ENCODE data around the gene TAOK1.
A peak's percentile ranks its signal among the peaks of the same experiment; 100 is the strongest.

The TAOK1 gene

GRCh38 chr17:29379084-29379991 lies 10.8 kb upstream of the TAOK1 start:
- peak; percentile 57 to 92 for DNase-seq

DNA sequence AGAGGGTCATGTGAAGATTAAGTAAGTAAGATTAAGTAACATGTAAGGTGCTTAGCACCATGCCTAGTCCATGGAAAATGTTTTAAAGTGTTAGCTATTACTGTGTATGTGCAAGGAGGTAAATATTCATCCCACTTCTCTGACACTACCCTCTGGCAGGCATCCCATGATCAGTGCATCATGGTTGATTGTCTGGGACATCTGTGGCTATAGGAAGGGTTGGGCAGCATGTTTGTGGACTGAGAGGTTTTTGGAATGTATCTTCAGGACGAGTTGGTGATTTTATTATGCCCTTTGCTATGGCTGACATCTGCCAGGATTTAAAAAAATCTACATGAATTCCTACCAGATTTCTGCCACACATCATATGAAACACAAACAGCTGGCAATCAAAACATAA lies 6.5 kb upstream of the TAOK1 start:
- no peak for DNase-seq

DNA sequence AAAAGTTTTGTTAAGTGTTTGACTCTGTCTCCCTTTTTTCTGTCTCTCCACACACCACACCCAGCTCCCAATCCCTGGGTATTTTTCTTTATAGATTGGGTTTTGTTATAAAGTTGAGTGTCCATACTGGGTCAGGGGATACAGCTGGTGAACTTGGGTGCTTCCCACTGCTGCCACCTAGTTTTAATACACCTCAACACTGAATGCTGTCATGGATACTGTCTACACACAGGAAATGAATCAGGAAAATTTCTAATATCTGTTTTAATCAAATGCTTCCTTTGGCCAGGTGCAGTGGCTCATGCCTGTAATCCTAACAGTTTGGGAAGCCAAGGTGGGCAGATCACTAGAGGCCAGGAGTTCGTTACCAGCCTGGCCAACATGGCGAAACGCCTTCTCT lies 5.3 kb upstream of the TAOK1 start:
- DNase-seq = no peak

DNA sequence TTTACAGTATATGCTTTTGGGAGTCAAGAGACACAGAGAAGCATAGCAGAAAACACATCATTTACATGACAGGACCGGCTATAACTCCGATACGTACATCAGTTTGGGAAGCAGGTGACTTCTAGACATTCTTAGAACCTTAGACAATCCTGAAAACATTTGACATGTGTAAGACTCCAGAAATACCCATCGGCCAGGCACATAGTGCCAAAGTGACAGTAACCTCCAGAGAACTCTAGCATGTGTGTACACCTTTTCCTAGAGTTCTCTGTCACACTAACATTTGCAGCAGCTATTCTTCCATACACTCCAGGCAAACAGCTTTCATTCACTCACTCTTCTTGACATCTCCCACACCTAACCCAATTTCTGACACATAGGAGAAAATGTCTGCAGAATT lies 3.4 kb upstream of the TAOK1 start:
- no peak for DNase-seq

DNA sequence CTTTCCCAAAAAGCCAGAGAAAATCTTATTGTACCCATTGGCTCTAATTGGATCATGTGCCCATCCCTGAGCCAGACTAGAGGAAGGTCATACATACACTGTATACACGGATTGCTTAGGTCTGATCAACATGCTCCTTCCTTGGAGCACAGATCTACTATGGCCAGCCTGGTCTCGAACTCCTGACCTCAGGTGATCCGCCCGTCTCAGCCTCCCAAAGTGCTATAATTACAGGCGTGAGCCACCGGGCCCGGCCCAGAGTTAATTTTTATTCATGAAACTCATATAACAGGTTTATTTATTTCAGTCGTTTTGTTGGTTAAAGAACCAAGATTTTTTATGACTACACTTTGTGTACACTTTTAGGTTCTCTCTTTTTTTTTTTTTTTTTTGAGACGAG lies 1.2 kb upstream of the TAOK1 start:
- DNase-seq = no peak

- DNase-seq = peak; percentile 53 to 61
Measured at GRCh38 chr17:29390851-29391631, 878 bp downstream of the TAOK1 start.

GRCh38 chr17:29393436-29393835 lies 3.3 kb downstream of the TAOK1 start:
- peak; percentile 62 to 71 for DNase-seq

- no peak for DNase-seq
Measured at GRCh38 chr17:29394761-29395160, 4.6 kb downstream of the TAOK1 start.

GRCh38 chr17:29396066-29396465 lies 5.9 kb downstream of the TAOK1 start:
- DNase-seq = no peak

DNA sequence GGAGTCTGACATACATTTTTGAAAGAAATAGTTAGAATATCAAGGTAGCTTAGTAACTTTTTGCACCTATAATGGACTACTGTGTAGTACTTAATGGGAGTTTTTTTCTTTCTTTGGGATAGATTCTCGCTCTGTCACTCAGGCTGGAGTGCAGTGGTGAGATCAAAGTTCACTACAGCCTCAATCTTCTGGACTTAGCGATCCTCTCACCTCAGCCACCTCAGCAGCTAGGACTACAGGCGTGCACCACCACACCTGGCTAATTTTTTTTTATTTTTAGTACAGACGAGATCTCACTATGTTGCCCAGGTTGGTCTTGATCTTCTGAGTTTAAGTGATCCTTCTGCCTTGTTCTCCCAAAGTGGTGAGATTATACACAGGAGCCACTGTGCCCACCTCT lies 9.5 kb downstream of the TAOK1 start:
- no peak for DNase-seq

DNA sequence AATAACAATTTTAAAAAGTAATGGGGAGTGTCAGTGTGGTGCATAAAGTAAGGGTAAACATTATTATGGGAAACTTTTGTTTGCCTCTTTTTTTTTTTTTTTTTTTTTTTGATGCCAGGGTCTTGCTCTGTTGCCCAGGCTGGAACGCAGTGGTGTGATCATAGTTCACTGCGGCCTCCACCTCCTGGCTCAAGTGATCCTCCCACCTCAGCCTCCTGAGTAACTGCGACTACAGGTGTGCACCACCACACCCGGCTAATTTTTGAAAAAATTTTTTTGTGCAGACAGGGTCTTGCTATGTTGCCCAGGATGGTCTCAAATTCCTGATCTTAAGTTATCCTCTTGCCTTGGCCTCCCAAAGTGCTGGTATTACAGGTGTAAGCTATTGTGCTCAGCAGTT lies 10.7 kb downstream of the TAOK1 start:
- no peak for DNase-seq

DNA sequence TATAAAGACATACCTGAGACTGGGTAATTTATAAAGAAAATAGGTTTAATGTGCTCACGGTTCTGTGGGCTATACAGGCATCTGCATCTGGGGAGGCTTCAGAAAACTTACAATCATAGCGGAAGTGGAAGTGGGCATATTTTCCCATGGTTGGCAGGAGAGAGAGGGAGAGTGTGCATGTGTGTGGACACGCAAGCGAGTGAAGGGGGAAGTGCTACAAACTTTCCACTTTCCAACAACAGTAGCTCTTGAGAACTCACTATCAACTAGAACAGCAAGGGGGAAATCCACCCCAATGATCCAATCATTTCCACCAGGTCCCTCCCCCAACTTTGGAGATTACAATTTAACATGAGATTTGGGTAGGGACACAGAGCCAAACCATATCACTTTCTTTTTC lies 11.1 kb downstream of the TAOK1 start:
- DNase-seq = peak; percentile 61 to 80

GRCh38 chr17:29407856-29408255 lies 17.7 kb downstream of the TAOK1 start:
- no peak for DNase-seq

GRCh38 chr17:29409963-29410362 lies 19.8 kb downstream of the TAOK1 start:
- DNase-seq = no peak

- peak; percentile 59 to 80 for DNase-seq
Measured at GRCh38 chr17:29412780-29413565, 22.8 kb downstream of the TAOK1 start.

DNA sequence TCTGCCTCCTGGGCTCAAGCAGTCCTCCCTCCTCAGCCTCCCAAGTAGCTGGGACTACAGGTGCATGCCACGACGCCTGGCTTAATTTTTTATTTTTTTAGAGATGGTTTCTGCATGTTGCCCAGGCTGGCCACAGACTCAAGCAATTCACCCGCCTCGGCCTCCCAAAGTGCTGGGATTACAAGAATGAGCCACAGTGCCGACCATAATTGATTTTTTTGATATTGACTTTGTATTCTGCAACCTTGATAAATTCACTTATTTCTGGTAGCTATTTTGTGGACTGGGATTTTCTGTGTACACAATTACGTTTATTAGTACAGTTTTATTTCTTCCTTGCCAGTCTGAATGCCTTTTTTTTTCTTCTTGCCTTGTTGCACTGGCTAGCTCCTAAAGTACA lies 30.0 kb downstream of the TAOK1 start:
- no peak for DNase-seq

- no peak for DNase-seq
Measured at GRCh38 chr17:29430275-29430674, 40.1 kb downstream of the TAOK1 start.

GRCh38 chr17:29433541-29433940 lies 43.4 kb downstream of the TAOK1 start:
- DNase-seq = peak; percentile 56 to 61

DNA sequence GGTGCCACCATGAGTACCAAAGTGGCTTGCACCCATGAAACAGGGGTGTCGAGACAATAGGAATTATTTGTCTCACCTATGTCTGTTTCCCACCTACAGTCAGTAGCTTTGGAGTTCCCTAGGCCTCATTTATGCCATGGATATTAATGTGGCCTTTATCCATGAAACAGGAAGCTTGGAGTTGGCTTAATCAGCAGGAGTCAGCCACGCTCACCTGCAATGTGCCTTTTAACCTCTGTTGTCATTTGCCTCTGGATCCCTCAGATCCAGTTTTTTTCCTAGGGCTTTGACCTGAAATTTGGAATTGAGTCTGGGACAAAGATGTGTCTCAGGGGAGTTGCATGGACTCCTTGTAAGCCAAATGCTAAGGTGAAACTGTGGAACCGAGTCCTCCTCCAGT lies 44.4 kb downstream of the TAOK1 start:
- DNase-seq = no peak

DNA sequence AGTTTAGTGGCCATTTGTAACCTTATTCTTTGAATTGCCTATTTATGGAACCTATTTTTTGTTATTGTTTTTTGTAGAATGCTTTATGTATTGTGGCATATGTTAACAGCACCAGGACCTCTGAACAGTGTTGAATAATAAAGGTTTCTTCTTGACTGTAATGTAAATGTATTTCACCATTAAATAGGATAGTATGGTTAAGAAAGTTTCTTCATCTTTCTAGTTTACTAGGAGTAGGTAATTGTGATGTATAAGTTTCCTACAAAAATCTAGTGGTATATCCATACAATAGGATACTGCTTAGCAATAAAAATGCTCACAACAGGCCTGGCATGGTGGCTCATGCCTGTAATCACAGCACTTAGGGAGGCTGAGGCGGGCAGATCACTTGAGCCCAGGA lies 52.3 kb downstream of the TAOK1 start:
- DNase-seq = no peak

DNA sequence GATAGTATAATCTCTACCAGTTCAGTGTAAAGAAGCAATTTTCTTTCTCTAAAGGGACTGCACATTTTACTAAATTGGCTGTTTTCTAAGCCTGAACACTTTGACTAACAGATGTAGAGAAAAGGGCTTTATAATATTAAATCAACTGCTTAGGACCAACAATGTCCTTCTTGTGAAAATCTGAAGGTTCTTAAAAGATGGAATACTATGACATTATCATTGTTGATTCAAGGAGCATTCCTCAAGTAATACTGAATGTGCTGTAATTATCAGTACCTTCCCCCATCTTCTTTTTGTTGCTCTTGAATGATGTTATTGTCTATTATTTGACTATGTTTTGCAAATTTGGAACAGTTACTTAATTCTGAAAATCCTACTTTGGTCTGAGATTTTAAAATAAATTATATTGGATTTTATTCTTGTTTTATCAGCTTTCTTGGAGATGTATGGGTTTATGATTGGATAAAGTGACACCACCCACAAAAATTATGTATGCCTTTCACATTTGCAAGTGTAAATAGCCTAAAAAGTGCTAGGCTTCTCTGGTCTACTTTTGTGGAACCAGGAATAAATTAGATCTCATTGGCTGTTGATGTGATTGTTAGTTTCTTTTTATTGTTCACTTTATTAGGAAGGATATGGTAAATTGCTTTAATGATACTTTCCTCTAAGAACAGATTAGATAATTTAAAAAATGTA lies 53.0 kb downstream of the TAOK1 start:
- DNase-seq = no peak

- peak in 1 of 2 donors; percentile 12 for DNase-seq
Measured at GRCh38 chr17:29444589-29444988, 54.4 kb downstream of the TAOK1 start.

GRCh38 chr17:29445844-29446243 lies 55.7 kb downstream of the TAOK1 start:
- DNase-seq = no peak

All from inflammatory macrophage treated with lipopolysaccharide for 1 hour (primary cell).